ENCODE results near the gene VAV3. TPM values are rescaled to one million over a fixed set of nuclear protein-coding genes. Genes with fewer than 3 reads are reported as not detected.

Gene VAV3
- polyA plus RNA-seq, 1 donor (not counting 4 experiments of a cell fraction or from before 2014, with no cell fraction given) = 19.6 TPM

DNA sequence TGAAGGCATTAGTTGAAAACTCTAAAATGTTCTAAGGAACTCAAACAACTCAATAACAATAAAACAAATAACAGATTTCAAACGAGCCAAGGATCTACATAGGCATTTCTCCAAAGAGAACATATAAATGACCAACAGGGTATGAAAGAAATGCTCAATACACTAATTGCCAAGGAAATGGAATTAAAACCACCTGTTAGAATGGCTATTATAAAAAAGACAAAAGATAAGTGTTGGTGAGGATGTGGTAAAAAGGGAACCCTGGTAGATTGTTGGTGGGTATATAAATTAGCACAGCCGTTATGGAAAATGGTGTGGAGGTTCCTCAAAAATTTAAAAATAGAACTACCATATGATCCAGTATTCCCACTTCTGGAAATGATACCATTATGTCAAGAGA is 9.1 kb upstream of the VAV3 start:
- Histone ChIP-seq H3K9ac (ENCODE audit: control insufficient read depth, extremely low read depth, insufficient read depth, low read length) (no peak overlapping the region), H2AFZ (ENCODE audit: control insufficient read depth, low read length) (no peak overlapping the region), H3K36me3 (ENCODE audit: control insufficient read depth in 2 of 2, extremely low read depth in 1 of 2, insufficient read depth in 2 of 2, low read length in 2 of 2) (no peaks in the 10 kb centered on the region), H3K79me2 (ENCODE audit: control insufficient read depth, insufficient read depth, low read length) (no peaks in the 10 kb centered on the region), H3K4me1 (ENCODE audit: control insufficient read depth, extremely low read depth, insufficient read depth, low read length) (no peaks in the 10 kb centered on the region), H3K4me2 (ENCODE audit: control insufficient read depth, extremely low read depth, insufficient read depth, low read depth, low read length) (no peak overlapping the region), H3K27me3 (ENCODE audit: control insufficient read depth, extremely low read depth, insufficient read depth, low read length) (no peaks in the 10 kb centered on the region), H3K4me3 (ENCODE audit: control insufficient read depth in 2 of 3, extremely low read depth in 1 of 3, insufficient read depth in 2 of 3, low read depth in 1 of 3, low read length in 3 of 3) (no peak overlapping the region), H3K9me1 (ENCODE audit: control insufficient read depth, extremely low read depth, insufficient read depth, low read length) (no peaks in the 10 kb centered on the region), H3K27ac (ENCODE audit: control insufficient read depth, insufficient read depth, low read length) (no peak overlapping the region), H3K9me3 (ENCODE audit: control insufficient read depth, low read depth, low read length) (no peaks in the 10 kb centered on the region), H4K20me1 (ENCODE audit: control insufficient read depth, extremely low read depth, insufficient read depth, low read length) (no peaks in the 10 kb centered on the region)
- dilution Hi-C loops (cut with MboI; ENCODE audit: extremely low pct_ligation_motif_present, low sequenced_read_pairs) = no loop called here
- TF ChIP-seq, protein P1, sequence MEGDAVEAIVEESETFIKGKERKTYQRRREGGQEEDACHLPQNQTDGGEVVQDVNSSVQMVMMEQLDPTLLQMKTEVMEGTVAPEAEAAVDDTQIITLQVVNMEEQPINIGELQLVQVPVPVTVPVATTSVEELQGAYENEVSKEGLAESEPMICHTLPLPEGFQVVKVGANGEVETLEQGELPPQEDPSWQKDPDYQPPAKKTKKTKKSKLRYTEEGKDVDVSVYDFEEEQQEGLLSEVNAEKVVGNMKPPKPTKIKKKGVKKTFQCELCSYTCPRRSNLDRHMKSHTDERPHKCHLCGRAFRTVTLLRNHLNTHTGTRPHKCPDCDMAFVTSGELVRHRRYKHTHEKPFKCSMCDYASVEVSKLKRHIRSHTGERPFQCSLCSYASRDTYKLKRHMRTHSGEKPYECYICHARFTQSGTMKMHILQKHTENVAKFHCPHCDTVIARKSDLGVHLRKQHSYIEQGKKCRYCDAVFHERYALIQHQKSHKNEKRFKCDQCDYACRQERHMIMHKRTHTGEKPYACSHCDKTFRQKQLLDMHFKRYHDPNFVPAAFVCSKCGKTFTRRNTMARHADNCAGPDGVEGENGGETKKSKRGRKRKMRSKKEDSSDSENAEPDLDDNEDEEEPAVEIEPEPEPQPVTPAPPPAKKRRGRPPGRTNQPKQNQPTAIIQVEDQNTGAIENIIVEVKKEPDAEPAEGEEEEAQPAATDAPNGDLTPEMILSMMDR (optimal IDR thresholded peaks at IDR 0.05 in 1 of 3, IDR thresholded peaks at IDR 0.05 in 1 of 3, conservative IDR thresholded peaks at IDR 0.05 in 1 of 3; ENCODE audit: extremely low read depth in 1 of 3, insufficient read depth in 2 of 3, low read length in 3 of 3) = no peak
- no peak for TF ChIP-seq EZH2 (IDR thresholded peaks at IDR 0.05; ENCODE audit: low read length)
- no peak for DNase-seq (ENCODE audit: low read depth, low spot score)
- no peak for FAIRE-seq

DNA sequence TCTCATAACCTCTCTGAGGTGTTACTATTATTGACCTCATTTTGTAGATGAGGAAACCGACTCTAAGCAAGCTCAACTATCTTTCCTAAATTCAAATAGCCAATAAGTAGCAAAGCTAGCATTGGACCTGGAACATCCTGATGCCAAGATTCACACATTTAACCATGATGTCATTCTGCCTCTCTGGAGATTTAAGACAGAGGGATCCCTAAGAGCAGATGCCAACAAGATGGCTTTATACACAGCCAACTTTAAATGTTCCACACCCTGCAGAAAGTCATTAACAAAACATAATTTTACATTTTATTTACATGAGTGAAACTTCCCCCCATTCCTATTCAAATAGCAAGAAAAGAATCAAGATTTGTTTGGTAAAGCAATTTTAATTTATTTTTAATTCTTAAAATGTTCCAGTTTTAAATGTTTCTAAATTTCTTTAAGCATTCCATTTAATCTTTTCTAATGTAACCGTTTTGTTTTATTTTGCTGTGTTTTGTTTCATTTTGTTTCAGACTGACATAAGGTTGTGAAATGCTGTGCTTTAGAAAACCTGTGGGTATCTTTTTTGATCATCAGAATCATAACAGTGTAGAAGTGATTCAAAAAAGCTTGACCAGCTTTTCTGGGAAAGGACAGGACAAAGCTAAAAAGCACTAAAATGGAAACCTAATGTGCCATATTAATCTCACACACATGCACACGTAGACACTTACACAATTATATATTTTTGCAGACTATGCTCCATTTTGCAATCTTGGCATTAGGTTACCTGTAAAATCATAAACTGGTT is 7.6 kb upstream of the VAV3 start:
- FAIRE-seq = no peak
- no peak overlapping the region for H3K27ac ChIP-seq (ENCODE audit: control insufficient read depth, insufficient read depth, low read length)
- no peak overlapping the region for H2AFZ ChIP-seq (ENCODE audit: control insufficient read depth, low read length)
- H4K20me1 ChIP-seq (ENCODE audit: control insufficient read depth, extremely low read depth, insufficient read depth, low read length) = no peaks in the 10 kb centered on the region
- no peaks in the 10 kb centered on the region for H3K36me3 ChIP-seq (ENCODE audit: control insufficient read depth in 2 of 2, extremely low read depth in 1 of 2, insufficient read depth in 2 of 2, low read length in 2 of 2)
- DNase-seq (ENCODE audit: low read depth, low spot score) = no peak
- no peak overlapping the region for H3K9ac ChIP-seq (ENCODE audit: control insufficient read depth, extremely low read depth, insufficient read depth, low read length)
- H3K27me3 ChIP-seq (ENCODE audit: control insufficient read depth, extremely low read depth, insufficient read depth, low read length) = no peaks in the 10 kb centered on the region
- no peaks in the 10 kb centered on the region for H3K4me1 ChIP-seq (ENCODE audit: control insufficient read depth, extremely low read depth, insufficient read depth, low read length)
- H3K4me2 ChIP-seq (ENCODE audit: control insufficient read depth, extremely low read depth, insufficient read depth, low read depth, low read length) = no peak overlapping the region
- no peak overlapping the region for H3K4me3 ChIP-seq (ENCODE audit: control insufficient read depth in 2 of 3, extremely low read depth in 1 of 3, insufficient read depth in 2 of 3, low read depth in 1 of 3, low read length in 3 of 3)
- TF ChIP-seq EZH2 (IDR thresholded peaks at IDR 0.05; ENCODE audit: low read length) = no peak
- TF ChIP-seq, protein P1 (optimal IDR thresholded peaks at IDR 0.05 in 1 of 3, IDR thresholded peaks at IDR 0.05 in 1 of 3, conservative IDR thresholded peaks at IDR 0.05 in 1 of 3; ENCODE audit: extremely low read depth in 1 of 3, insufficient read depth in 2 of 3, low read length in 3 of 3) = no peak
- H3K9me1 ChIP-seq (ENCODE audit: control insufficient read depth, extremely low read depth, insufficient read depth, low read length) = no peaks in the 10 kb centered on the region
- no peaks in the 10 kb centered on the region for H3K9me3 ChIP-seq (ENCODE audit: control insufficient read depth, low read depth, low read length)
- dilution Hi-C loops (cut with MboI; ENCODE audit: extremely low pct_ligation_motif_present, low sequenced_read_pairs) = no loop called here
- no peaks in the 10 kb centered on the region for H3K79me2 ChIP-seq (ENCODE audit: control insufficient read depth, insufficient read depth, low read length)
